IMR-90 (cell line): ENCODE results near the gene RAP1GAP2. TPM values are rescaled to one million over a fixed set of nuclear protein-coding genes. Genes with fewer than 3 reads are reported as not detected.

ENCODE experiments used
- ATAC-seq: fragments of 200-7000 bp; cut with Tn5 transposase; 2 replicates; pipeline ENCODE4 v1.9.1; 2020; ENCODE audit warnings: low read depth, mild to moderate bottlenecking, moderate library complexity
- BruUV-seq: library from RNA; stranded (reverse); fragments of 400-500 nt; replicated peaks from 2 replicates; lab custom pipeline; 2021; lab: Mats Ljungman, UMichigan
- CTCF ChIA-PET: fragments of 300-600 bp; formaldehyde crosslinking; extraction: SDS; loops from one replicate; lab custom pipeline; 2021; ENCODE audit warnings: antibody characterized with exemption; lab: Yijun Ruan, JAX
- POLR2A ChIA-PET: fragments of 300-600 bp; sonication (Branson Sonifier 250); formaldehyde crosslinking; loops from one replicate; lab custom pipeline; 2022; ENCODE audit warnings: antibody characterized with exemption; ENCODE audit not compliant: unreplicated experiment; lab: Charles Lee
- DNase-seq: peaks from one replicate; pipeline ENCODE4 v3.0.0; 2013
- H2AFZ ChIP-seq: replicated peaks from 2 replicates; pipeline ENCODE3; 2013; ENCODE audit warnings: low read length, mild to moderate bottlenecking; ENCODE audit not compliant: poor library complexity
- H2AK5ac ChIP-seq: 2 replicates; pipeline ENCODE4 v1.6.1; 2013; ENCODE audit warnings: low read depth, low read length, inconsistent platforms
- H2AK9ac ChIP-seq: replicated peaks from 2 replicates; pipeline ENCODE3; 2013; ENCODE audit warnings: mild to moderate bottlenecking, low read depth, low read length, moderate library complexity; ENCODE audit not compliant: poor library complexity
- H2BK120ac ChIP-seq: 2 replicates; pipeline ENCODE4 v1.6.1; 2013; ENCODE audit warnings: low read depth, low read length, inconsistent platforms
- H2BK15ac ChIP-seq: 3 replicates; pipeline ENCODE4 v1.6.1; 2013; ENCODE audit warnings: low read depth, low read length, inconsistent platforms
- H2BK20ac ChIP-seq: 2 replicates; pipeline ENCODE4 v1.6.1; 2013; ENCODE audit warnings: low read depth, mild to moderate bottlenecking, inconsistent platforms, low read length, moderate library complexity
- H2BK5ac ChIP-seq: 2 replicates; pipeline ENCODE4 v1.6.1; 2013; ENCODE audit warnings: mild to moderate bottlenecking, low read depth, low read length, inconsistent platforms; ENCODE audit not compliant: poor library complexity, severe bottlenecking
- H3K14ac ChIP-seq: replicated peaks from 2 replicates; pipeline ENCODE4 v1.6.1; 2013; ENCODE audit warnings: low read depth, low read length, inconsistent platforms
- H3K18ac ChIP-seq: 2 replicates; pipeline ENCODE4 v1.6.1; 2013; ENCODE audit warnings: low read depth, low read length, control low read depth
- H3K23ac ChIP-seq: 2 replicates; pipeline ENCODE4 v1.6.1; 2013; ENCODE audit warnings: low read depth, low read length, inconsistent platforms
- H3K27ac ChIP-seq: 2 replicates; pipeline ENCODE4 v1.5.1; 2013; ENCODE audit warnings: mild to moderate bottlenecking, control low read depth, low read length; ENCODE audit not compliant: insufficient read depth
- H3K27me3 ChIP-seq: 2 replicates; pipeline ENCODE4 v1.6.1; 2013; ENCODE audit warnings: low read length; ENCODE audit not compliant: control insufficient read depth, insufficient read depth
- H3K36me3 ChIP-seq: 2 replicates; pipeline ENCODE4 v1.6.1; 2013; ENCODE audit warnings: low read length, mixed read lengths; ENCODE audit not compliant: control insufficient read depth, insufficient read depth
- H3K4ac ChIP-seq: 2 replicates; pipeline ENCODE4 v1.6.1; 2013; ENCODE audit warnings: low read depth, low read length, inconsistent platforms
- H3K4me1 ChIP-seq: 2 replicates; pipeline ENCODE4 v1.6.1; 2013; ENCODE audit warnings: low read length, mixed read lengths; ENCODE audit not compliant: control insufficient read depth, insufficient read depth
- H3K4me2 ChIP-seq: 2 replicates; pipeline ENCODE4 v1.6.1; 2013; ENCODE audit warnings: low read depth, mild to moderate bottlenecking, control low read depth, low read length, moderate library complexity
- H3K4me3 ChIP-seq: 2 replicates; pipeline ENCODE4 v1.5.1; 2013; ENCODE audit warnings: low read depth, mild to moderate bottlenecking, control low read depth, low read length, moderate library complexity; ENCODE audit not compliant: insufficient read depth
- H3K56ac ChIP-seq: 2 replicates; pipeline ENCODE4 v1.6.1; 2013; ENCODE audit warnings: low read length, inconsistent platforms; ENCODE audit not compliant: insufficient read depth; ENCODE audit errors: extremely low read depth
- H3K79me1 ChIP-seq, 2 experiments: 2 replicates each; pipeline ENCODE4 v1.6.1; 2013; ENCODE audit warnings: low read length in 2 of 2, inconsistent platforms in 1 of 2, low read depth in 1 of 2
- H3K9ac ChIP-seq: 2 replicates; pipeline ENCODE4 v1.6.1; 2013; ENCODE audit warnings: low read depth, low read length, control low read depth
- H3K9me1 ChIP-seq: 2 replicates; pipeline ENCODE4 v1.6.1; 2013; ENCODE audit warnings: low read length, inconsistent platforms; ENCODE audit not compliant: insufficient read depth
- H3K9me3 ChIP-seq: 2 replicates; pipeline ENCODE4 v1.6.1; 2013; ENCODE audit warnings: low read length; ENCODE audit not compliant: control insufficient read depth, insufficient read depth
- H4K20me1 ChIP-seq: 2 replicates; pipeline ENCODE4 v1.6.1; 2013; ENCODE audit warnings: low read length, inconsistent platforms; ENCODE audit not compliant: insufficient read depth
- H4K5ac ChIP-seq: 2 replicates; pipeline ENCODE4 v1.6.1; 2013; ENCODE audit warnings: mild to moderate bottlenecking, low read depth, low read length, control low read depth
- H4K8ac ChIP-seq, 2 experiments: 2 replicates each; pipeline ENCODE4 v1.6.1; 2013; ENCODE audit warnings: low read depth in 2 of 2, low read length in 2 of 2, control low read depth in 1 of 2, inconsistent platforms in 1 of 2
- H4K91ac ChIP-seq: 2 replicates; pipeline ENCODE4 v1.6.1; 2013; ENCODE audit warnings: low read depth, low read length, inconsistent platforms; ENCODE audit not compliant: insufficient read depth
- BHLHE40 ChIP-seq: fragments of 150-350 bp; IDR thresholded peaks from 2 replicates; pipeline ENCODE4 v1.6.1; 2016; ENCODE audit warnings: mild to moderate bottlenecking, low read depth, low read length
- CEBPB ChIP-seq: IDR thresholded peaks from 2 replicates; pipeline ENCODE4 v1.6.1; 2012; ENCODE audit warnings: low read depth, low read length, improper control_type of control experiment
- CHD1 ChIP-seq: IDR thresholded peaks from 2 replicates; pipeline ENCODE4 v1.6.1; 2012; ENCODE audit warnings: low read depth, low read length, improper control_type of control experiment
- CTCF ChIP-seq: conservative IDR thresholded peaks from 2 replicates; pipeline ENCODE4 v1.5.1; 2012; ENCODE audit warnings: mild to moderate bottlenecking, low read depth, low read length, improper control_type of control experiment
- ELK1 ChIP-seq: fragments of 150-350 bp; IDR thresholded peaks from 2 replicates; pipeline ENCODE4 v1.6.1; 2016; ENCODE audit warnings: low read depth, mild to moderate bottlenecking, low read length, moderate library complexity, borderline replicate concordance
- FOS ChIP-seq: fragments of 150-350 bp; IDR thresholded peaks from 2 replicates; pipeline ENCODE4 v1.6.1; 2016; ENCODE audit warnings: low read depth, low read length
- MAFK ChIP-seq: IDR thresholded peaks from 2 replicates; pipeline ENCODE4 v1.6.1; 2012; ENCODE audit warnings: low read depth, low read length, improper control_type of control experiment
- MAZ ChIP-seq: IDR thresholded peaks from 2 replicates; pipeline ENCODE4 v1.6.1; 2012; ENCODE audit warnings: low read depth, mild to moderate bottlenecking, low read length, improper control_type of control experiment, moderate library complexity, borderline replicate concordance
- MXI1 ChIP-seq: IDR thresholded peaks from 2 replicates; pipeline ENCODE4 v1.6.1; 2012; ENCODE audit warnings: low read depth, mild to moderate bottlenecking, low read length, moderate library complexity, borderline replicate concordance
- NFE2L2 ChIP-seq: fragments of 150-350 bp; IDR thresholded peaks from 2 replicates; pipeline ENCODE4 v1.6.1; 2016; ENCODE audit warnings: low read depth, mild to moderate bottlenecking, low read length
- POLR2A ChIP-seq: IDR thresholded peaks from 2 replicates; pipeline ENCODE4 v1.6.1; 2012; ENCODE audit warnings: mild to moderate bottlenecking, low read depth, low read length
- RAD21 ChIP-seq: IDR thresholded peaks from 2 replicates; pipeline ENCODE4 v1.6.1; 2012; ENCODE audit warnings: low read length, improper control_type of control experiment
- RCOR1 ChIP-seq: IDR thresholded peaks from 2 replicates; pipeline ENCODE4 v1.6.1; 2012; ENCODE audit warnings: mild to moderate bottlenecking, low read length, improper control_type of control experiment; ENCODE audit not compliant: insufficient replicate concordance
- RFX5 ChIP-seq: IDR thresholded peaks from 2 replicates; pipeline ENCODE4 v1.8.0; 2012; ENCODE audit warnings: low read depth, mild to moderate bottlenecking, low read length, moderate library complexity
- SMC3 ChIP-seq: fragments of 150-350 bp; IDR thresholded peaks from 2 replicates; pipeline ENCODE4 v1.6.1; 2016; ENCODE audit warnings: low read depth, mild to moderate bottlenecking, antibody characterized with exemption, low read length, moderate library complexity
- WGBS, 2 experiments: methylation state at CpG; one replicate each; pipeline versions ENCODE4 v1.1.5 to v1.1.7; 2013; ENCODE audit warnings: missing lambda C conversion rate in 2 of 2; ENCODE audit not compliant: insufficient read length in 1 of 2; ENCODE audit errors: extremely low coverage in 2 of 2; 5-methylcytosine and 5-hydroxymethylcytosine counted together
- dilution Hi-C: fragments of 300-500 bp; cut with HindIII; formaldehyde crosslinking; loops from one replicate; pipeline ENCODE4 v1.14.3; 2018; ENCODE audit warnings: low sequenced_read_pairs; ENCODE audit not compliant: unreplicated experiment
- in situ Hi-C: fragments of 300-500 bp; cut with MboI; formaldehyde crosslinking; loops from 3 replicates; pipeline ENCODE4 v1.14.3; 2019; ENCODE audit warnings: low sequenced_read_pairs, inconsistent platforms, mixed read lengths
- intact Hi-C: fragments of 100-400 bp; cut with micrococcal nuclease; formaldehyde crosslinking; loops from 2 replicates; pipeline ENCODE4 v1.10.0; 2022
- polyA plus RNA-seq, 3 experiments: library from polyadenylated mRNA; depleted of rRNA; stranded (reverse); fragments of >200 nt; gene quantifications; 2 replicates each; pipeline ENCODE4 v1.2.3, GENCODE V29; 2012; ENCODE audit warnings: low replicate concordance in 1 of 3
- total RNA-seq: library from RNA; depleted of rRNA; stranded (reverse); fragments of >200 nt; gene quantifications from 2 replicates; pipeline ENCODE4 v1.2.3, GENCODE V29; 2012
- TF ChIP-seq, protein P1 (sequence below): fragments of 150-350 bp; IDR thresholded peaks from 2 replicates; pipeline ENCODE4 v1.6.1; 2017; ENCODE audit warnings: mild to moderate bottlenecking, antibody characterized with exemption, low read length, low read depth

The RAP1GAP2 gene
- total and polyA plus RNA-seq, 2 of the 4 experiments (the other 2 are of a cell fraction), result 5.7 to 7.5 TPM

GRCh38 chr17:2749058-2749783, 47.0 kb upstream of the RAP1GAP2 start, which contains the start of gene CCDC92B:
CCDC92B (minus strand) TSS chr17:2749652; CDS start chr17:2735145, 14,507 bp downstream.
- in situ Hi-C loops, result no loop called here
- H4K8ac ChIP-seq, result no peak within 1 kb of the TSS
- no peaks in the 10 kb centered on the region for H3K36me3 ChIP-seq
- no peaks in the 10 kb centered on the region for H3K9me1 ChIP-seq
- intact Hi-C loops, result no loop called here
- no peak within 1 kb of the TSS for H3K4me3 ChIP-seq
- H2BK5ac ChIP-seq, result no peak within 1 kb of the TSS
- ChIA-PET CTCF (no interaction called here), POLR2A (no interaction called here)
- WGBS, 2 experiments, result 3% methylated on average over 15 of the region's 76 CpGs; no CpG with 5 or more reads in 1 of the 2 experiments
- no peaks in the 10 kb centered on the region for H3K4me1 ChIP-seq
- peak within 1 kb of the TSS; percentile 55 for H2AK9ac ChIP-seq
- no peaks in the 10 kb centered on the region for H3K79me1 ChIP-seq
- H3K9ac ChIP-seq, result no peak within 1 kb of the TSS
- no peak within 1 kb of the TSS for H4K91ac ChIP-seq
- no peak within 1 kb of the TSS; the same call in 1 of the 2 replicates for H3K4me2 ChIP-seq
- no peak within 1 kb of the TSS for H2AK5ac ChIP-seq
- TF ChIP-seq SMC3 (no peak), POLR2A (no peak), RAD21 (no peak), RFX5 (no peak), MAZ (no peak), CHD1 (no peak), RCOR1 (no peak), MAFK (no peak), BHLHE40 (no peak), NFE2L2 (no peak), ELK1 (no peak), CTCF (no peak), FOS (no peak), CEBPB (no peak), MXI1 (no peak)
- TF ChIP-seq, protein P1, sequence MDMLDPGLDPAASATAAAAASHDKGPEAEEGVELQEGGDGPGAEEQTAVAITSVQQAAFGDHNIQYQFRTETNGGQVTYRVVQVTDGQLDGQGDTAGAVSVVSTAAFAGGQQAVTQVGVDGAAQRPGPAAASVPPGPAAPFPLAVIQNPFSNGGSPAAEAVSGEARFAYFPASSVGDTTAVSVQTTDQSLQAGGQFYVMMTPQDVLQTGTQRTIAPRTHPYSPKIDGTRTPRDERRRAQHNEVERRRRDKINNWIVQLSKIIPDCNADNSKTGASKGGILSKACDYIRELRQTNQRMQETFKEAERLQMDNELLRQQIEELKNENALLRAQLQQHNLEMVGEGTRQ, result no peak
- peaks cover 3% of the 10 kb centered on the region for H3K9me3 ChIP-seq
- H3K23ac ChIP-seq, result no peak within 1 kb of the TSS
- peaks cover 48% of the 10 kb centered on the region for H3K27me3 ChIP-seq
- no peak within 1 kb of the TSS for H3K56ac ChIP-seq
- no peak within 1 kb of the TSS for H4K5ac ChIP-seq
- H3K4ac ChIP-seq, result no peak within 1 kb of the TSS
- H2BK120ac ChIP-seq, result no peak within 1 kb of the TSS
- dilution Hi-C loops, result no loop called here
- DNase-seq, result no peak
- no peak within 1 kb of the TSS for H2BK15ac ChIP-seq
- H2BK20ac ChIP-seq, result no peak within 1 kb of the TSS
- no peak within 1 kb of the TSS for H3K27ac ChIP-seq
- H2AFZ ChIP-seq, result peak within 1 kb of the TSS; percentile 72
- BruUV-seq, result no TSS peak
- no peak within 1 kb of the TSS for H3K14ac ChIP-seq
- no peak within 1 kb of the TSS for H3K18ac ChIP-seq
- ATAC-seq, result peak; percentile 15; the same call in 1 of the 2 replicates
- H4K20me1 ChIP-seq, result peaks cover 2% of the 10 kb centered on the region; the same call in 1 of the 2 replicates
